Lower leg skin (tissue), 3 donors: ENCODE data around the gene PPEF2.

Experiments used
- POLR2A ChIP-seq, 2 donors: fragments of 450-650 bp; IDR thresholded peaks; one replicate each; pipeline ENCODE4 v1.6.1; 2016 to 2017; ENCODE audit warnings: antibody characterized with exemption in 2 of 2, mild to moderate bottlenecking in 1 of 2, moderate library complexity in 1 of 2
- TF ChIP-seq, protein P1 (sequence below), 3 donors: fragments of 450-650 bp; IDR thresholded peaks; one replicate each; pipeline ENCODE4 v1.5.1; 2016; ENCODE audit warnings: antibody characterized with exemption in 3 of 3, mild to moderate bottlenecking in 3 of 3, moderate library complexity in 2 of 3

DNA sequence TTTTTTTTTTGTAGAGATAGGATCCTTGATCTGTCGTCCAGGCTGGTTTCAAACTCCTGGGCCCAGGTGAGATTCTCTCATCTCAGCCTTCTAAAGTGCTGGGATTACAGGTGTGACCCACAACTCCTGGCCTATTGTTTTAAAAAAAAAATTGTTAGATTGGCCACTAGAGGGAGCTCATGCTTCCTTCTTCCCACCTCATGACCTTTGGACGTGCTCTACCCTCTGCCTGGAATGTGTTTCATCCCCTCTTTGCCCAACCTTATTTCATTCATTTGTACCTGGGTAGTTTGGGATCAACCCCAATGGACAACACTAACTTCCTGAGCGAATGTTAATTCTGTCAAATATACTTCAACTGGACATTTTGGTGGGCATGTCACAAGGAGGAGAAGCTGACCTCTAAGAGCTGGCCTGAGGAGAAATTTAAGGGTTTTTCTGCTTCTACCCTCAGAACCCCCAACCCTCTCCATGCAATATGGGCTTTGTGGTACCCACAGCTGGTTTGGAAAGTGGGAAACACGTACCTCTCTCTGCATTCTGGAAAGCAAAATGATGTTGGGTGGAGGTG is 6.4 kb downstream of the PPEF2 start:
- TF ChIP-seq, protein P1, sequence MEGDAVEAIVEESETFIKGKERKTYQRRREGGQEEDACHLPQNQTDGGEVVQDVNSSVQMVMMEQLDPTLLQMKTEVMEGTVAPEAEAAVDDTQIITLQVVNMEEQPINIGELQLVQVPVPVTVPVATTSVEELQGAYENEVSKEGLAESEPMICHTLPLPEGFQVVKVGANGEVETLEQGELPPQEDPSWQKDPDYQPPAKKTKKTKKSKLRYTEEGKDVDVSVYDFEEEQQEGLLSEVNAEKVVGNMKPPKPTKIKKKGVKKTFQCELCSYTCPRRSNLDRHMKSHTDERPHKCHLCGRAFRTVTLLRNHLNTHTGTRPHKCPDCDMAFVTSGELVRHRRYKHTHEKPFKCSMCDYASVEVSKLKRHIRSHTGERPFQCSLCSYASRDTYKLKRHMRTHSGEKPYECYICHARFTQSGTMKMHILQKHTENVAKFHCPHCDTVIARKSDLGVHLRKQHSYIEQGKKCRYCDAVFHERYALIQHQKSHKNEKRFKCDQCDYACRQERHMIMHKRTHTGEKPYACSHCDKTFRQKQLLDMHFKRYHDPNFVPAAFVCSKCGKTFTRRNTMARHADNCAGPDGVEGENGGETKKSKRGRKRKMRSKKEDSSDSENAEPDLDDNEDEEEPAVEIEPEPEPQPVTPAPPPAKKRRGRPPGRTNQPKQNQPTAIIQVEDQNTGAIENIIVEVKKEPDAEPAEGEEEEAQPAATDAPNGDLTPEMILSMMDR (IDR thresholded peaks at IDR 0.05), result no peak
- TF ChIP-seq POLR2A (IDR thresholded peaks at IDR 0.05), result no peak
